Erythroblast (primary cell): Measurements from ENCODE around the gene NEFH.

Experiments used
- GATA1 ChIP-seq: IDR thresholded peaks from 2 replicates; pipeline ENCODE4 v1.6.1; 2011; ENCODE audit warnings: low read depth, mild to moderate bottlenecking, control low read depth, low read length, moderate library complexity
- POLR2A ChIP-seq: IDR thresholded peaks from 2 replicates; pipeline ENCODE4 v1.6.1; 2011; ENCODE audit warnings: mild to moderate bottlenecking, low read length

DNA sequence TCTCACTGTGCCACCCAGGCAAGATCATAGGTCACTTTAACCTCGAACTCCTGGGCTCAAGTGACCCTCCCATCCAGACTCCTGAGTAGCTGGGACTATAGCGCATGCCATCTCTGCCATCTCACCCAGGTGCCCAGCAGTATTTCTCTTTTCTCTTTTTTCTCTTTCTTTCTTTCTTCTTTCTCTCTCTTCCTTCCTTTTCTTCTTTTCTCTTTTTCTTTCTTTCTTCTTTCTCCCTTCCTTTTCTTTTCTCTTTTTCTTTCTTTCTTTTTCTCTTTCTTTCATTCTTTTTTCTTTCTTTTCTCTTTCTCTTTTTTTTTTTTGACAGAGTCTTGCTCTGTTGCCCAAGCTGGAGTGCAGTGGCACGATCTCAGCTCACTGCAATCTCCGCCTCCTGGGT is 28.2 kb upstream of the NEFH start:
- no peak for TF ChIP-seq POLR2A
- TF ChIP-seq GATA1, result no peak
